K562 (cell line): ENCODE measurements around the gene CD300LD. TPM values are rescaled to one million over a fixed set of nuclear protein-coding genes. Genes with fewer than 3 reads are reported as not detected.

Source experiments
- ATAC-seq: fragments of 200-7000 bp; cut with Tn5 transposase; 3 replicates; pipeline ENCODE4 v1.9.1; 2020; ENCODE audit warnings: moderate library complexity
- BruUV-seq: library from RNA; stranded (reverse); fragments of 400-500 nt; replicated peaks from 2 replicates; lab custom pipeline; 2021; lab: Mats Ljungman, UMichigan
- CTCF ChIA-PET: fragments of 300-600 bp; formaldehyde crosslinking; extraction: SDS; loops from one replicate; lab custom pipeline; 2021; ENCODE audit warnings: low intra/inter-chr PET ratio; lab: Yijun Ruan, JAX
- POLR2A ChIA-PET: fragments of 300-600, 350-650 bp; sonication (Branson Sonifier 250); formaldehyde crosslinking; extraction: SDS; loops from one replicate; lab custom pipeline; 2021; ENCODE audit warnings: antibody characterized with exemption, inconsistent platforms; lab: Yijun Ruan, JAX
- DNase-seq, 4 experiments: peaks; one replicate each; pipeline versions ENCODE4 v3.0.0 to v3.0.0-alpha.2; 2011 to 2018; ENCODE audit warnings: low spot score in 3 of 4, mixed read lengths in 3 of 4; ENCODE audit errors: extremely low read depth in 1 of 4
- FAIRE-seq: peaks from 2 replicates; lab custom pipeline; 2011; peaks lifted over from hg19 to GRCh38; lab: Jason Lieb, UNC
- H2AFZ ChIP-seq: 2 replicates; pipeline ENCODE4 v1.6.0; 2011; ENCODE audit warnings: low read depth, low read length, control low read depth, inconsistent platforms
- H3K27ac ChIP-seq: fragments of 200-600 bp; 3 replicates; pipeline ENCODE4 v1.8.0; 2011; ENCODE audit warnings: low read depth, mild to moderate bottlenecking, control low read depth, inconsistent platforms, low read length, moderate library complexity, mixed read lengths; ENCODE audit errors: extremely low read depth
- H3K27me3 ChIP-seq, 2 experiments: fragments of 300-600 bp in 1 of 2; 2 replicates in 1 of 2; 3 replicates in 1 of 2; pipeline versions ENCODE4 v1.6.0 to v1.8.0; 2011; ENCODE audit warnings: inconsistent platforms in 2 of 2, low read length in 2 of 2, mild to moderate bottlenecking in 1 of 2, mixed read lengths in 1 of 2, moderate library complexity in 1 of 2; ENCODE audit not compliant: control insufficient read depth in 2 of 2, insufficient read depth in 2 of 2
- H3K36me3 ChIP-seq: fragments of 300-600 bp; 3 replicates; pipeline ENCODE4 v1.8.0; 2011; ENCODE audit warnings: mild to moderate bottlenecking, low read length, inconsistent platforms; ENCODE audit not compliant: control insufficient read depth, insufficient read depth
- H3K4me1 ChIP-seq, 2 experiments: fragments of 200-600 bp in 1 of 2; replicated peaks in 1 of 2; 2 replicates in 1 of 2; 3 replicates in 1 of 2; pipeline versions ENCODE4 v1.5.1 to v1.8.0; 2011; ENCODE audit warnings: inconsistent platforms in 2 of 2, low read length in 2 of 2, mild to moderate bottlenecking in 1 of 2, mixed read lengths in 1 of 2, moderate library complexity in 1 of 2; ENCODE audit not compliant: control insufficient read depth in 2 of 2, insufficient read depth in 2 of 2
- H3K4me2 ChIP-seq: 2 replicates; pipeline ENCODE4 v1.6.1; 2011; ENCODE audit warnings: low read length, control low read depth, inconsistent platforms, mixed read lengths; ENCODE audit not compliant: insufficient read depth
- H3K4me3 ChIP-seq: fragments of 200-600 bp; sonication (generic), shearing (Covaris generic); 2 replicates; pipeline ENCODE4 v1.5.1; 2016; ENCODE audit warnings: control low read depth, inconsistent platforms
- H3K79me2 ChIP-seq: fragments of 200-600 bp; 3 replicates; pipeline ENCODE4 v1.8.0; 2011; ENCODE audit warnings: low read length, inconsistent platforms; ENCODE audit not compliant: control insufficient read depth, insufficient read depth
- H3K9ac ChIP-seq, 2 experiments: 2 replicates each; pipeline versions ENCODE4 v1.6.0 to v1.6.1; 2011; ENCODE audit warnings: low read depth in 2 of 2, low read length in 2 of 2, control low read depth in 1 of 2, inconsistent platforms in 1 of 2, mild to moderate bottlenecking in 1 of 2, mixed read lengths in 1 of 2; ENCODE audit not compliant: insufficient read depth in 1 of 2
- H3K9me1 ChIP-seq: one replicate; pipeline ENCODE4 v1.6.0; 2011; ENCODE audit warnings: inconsistent platforms, mild to moderate bottlenecking, low read length, moderate library complexity; ENCODE audit not compliant: control insufficient read depth, insufficient read depth
- H3K9me3 ChIP-seq: replicated peaks from 2 replicates; pipeline ENCODE4 v1.5.1; 2011; ENCODE audit warnings: low read depth, low read length, inconsistent platforms; ENCODE audit not compliant: control insufficient read depth, insufficient read depth
- H4K20me1 ChIP-seq: replicated peaks from 2 replicates; pipeline ENCODE4 v1.6.1; 2011; ENCODE audit warnings: low read length, inconsistent platforms, mixed read lengths; ENCODE audit not compliant: control insufficient read depth, insufficient read depth
- BHLHE40 ChIP-seq: IDR thresholded peaks from 2 replicates; pipeline ENCODE4 v1.6.1; 2011; ENCODE audit warnings: low read length, improper control_type of control experiment
- HIVEP1 ChIP-seq: fragments of 250-450 bp; sonication (Bioruptor Pico); IDR thresholded peaks from 2 replicates; pipeline ENCODE4 v1.4.0; 2020; ENCODE audit warnings: mild to moderate bottlenecking
- MEF2D ChIP-seq: conservative IDR thresholded peaks from 2 replicates; pipeline ENCODE4 v1.6.1; 2016; ENCODE audit warnings: low read depth, missing genetic modification characterization, missing compliant biosample characterization
- NFIC ChIP-seq: fragments of 450-650 bp; IDR thresholded peaks from 2 replicates; pipeline ENCODE4 v1.6.1; 2017; ENCODE audit warnings: mild to moderate bottlenecking, inconsistent platforms
- RBM17 ChIP-seq: fragments of 200-400 bp; formaldehyde crosslinking; IDR thresholded peaks from 2 replicates; pipeline ENCODE4 v1.6.1; 2017; ENCODE audit warnings: low read depth, mild to moderate bottlenecking, low read length, borderline replicate concordance
- RFX7 ChIP-seq: fragments of 250-450 bp; sonication (Bioruptor Pico); IDR thresholded peaks from 2 replicates; pipeline ENCODE4 v1.5.1; 2021; ENCODE audit warnings: mild to moderate bottlenecking
- RNF2 ChIP-seq: sonication (generic); IDR thresholded peaks from 2 replicates; pipeline ENCODE4 v1.6.1; 2016
- ZC3H11A ChIP-seq: IDR thresholded peaks from 2 replicates; pipeline ENCODE4 v1.6.1; 2012; ENCODE audit warnings: low read depth, low read length, improper control_type of control experiment
- WGBS: fragments of 100-300 bp; shearing (Covaris generic); methylation state at CpG from one replicate; pipeline ENCODE4 v1.1.6; 2016; ENCODE audit warnings: low coverage, mixed read lengths; ENCODE audit not compliant: insufficient coverage; ENCODE audit errors: missing lambda C conversion rate; 5-methylcytosine and 5-hydroxymethylcytosine counted together
- in situ Hi-C: fragments of 300-500 bp; cut with MboI; formaldehyde crosslinking; loops from 4 replicates; pipeline ENCODE4 v1.15.0; 2018; ENCODE audit warnings: inconsistent platforms, mixed read lengths
- intact Hi-C: fragments of 100-400 bp; cut with micrococcal nuclease; formaldehyde crosslinking; loops from 2 replicates; pipeline ENCODE4 v1.14.2; 2022
- polyA plus RNA-seq, 8 experiments: library from polyadenylated mRNA; depleted of rRNA in 4 of 8; stranded (reverse) in 5 of 8; unstranded in 3 of 8; fragments of >200 nt; fragmentation: Nextera tagmentation in 2 of 8; fragmentation: Illumina TruSeq in 1 of 8; extraction: Ambion mirVana in 2 of 8; extraction: Trizol in 1 of 8; gene quantifications; 2 replicates each; pipeline versions ENCODE4 v1.2.1 to v1.2.3, GENCODE V29; 2011 to 2014; ENCODE audit warnings: inconsistent platforms in 1 of 8, missing spikeins in 1 of 8
- total RNA-seq, 7 experiments: library from RNA; depleted of rRNA in 6 of 7; stranded (reverse); fragments of >200 nt in 6 of 7; fragmentation: Illumina TruSeq in 2 of 7; extraction: Trizol in 2 of 7; gene quantifications; 2 replicates each; pipeline versions ENCODE4 v1.2.1 to v1.2.3, GENCODE V29; 2011 to 2021; ENCODE audit warnings: low replicate concordance in 1 of 7

Gene CD300LD
- total and polyA plus RNA-seq, 9 of the 15 experiments (the other 6 are each of a cell fraction or from before 2014, with no cell fraction given): not detected

DNA sequence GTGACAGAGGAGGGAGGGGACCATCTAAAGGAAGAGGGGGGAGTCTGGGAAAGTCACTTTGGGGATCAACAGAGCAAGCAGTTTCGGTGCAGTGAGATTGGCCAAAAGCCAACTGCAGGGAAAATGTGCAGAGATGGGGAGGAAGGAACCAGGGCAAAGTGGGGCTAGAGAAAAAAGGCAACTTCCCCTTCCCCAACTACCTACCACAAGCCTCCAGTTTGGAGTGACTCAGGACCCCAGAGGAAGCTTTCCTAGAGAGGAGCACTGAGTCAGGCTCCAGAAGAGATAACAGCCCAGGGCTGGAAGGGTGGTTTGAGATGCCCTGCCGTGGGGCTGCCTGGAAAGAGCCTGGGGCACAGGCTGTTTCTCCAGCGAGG lies 6.9 kb upstream of the CD300LD start:
- no peaks in the 10 kb centered on the region for H3K4me1 ChIP-seq
- WGBS: 0% methylated on average over 3 of the region's 3 CpGs
- CTCF ChIA-PET: no interaction called here
- H3K4me2 ChIP-seq: no peak overlapping the region
- H2AFZ ChIP-seq: no peak overlapping the region
- no peaks in the 10 kb centered on the region for H3K9me1 ChIP-seq
- POLR2A ChIA-PET: no interaction called here
- H3K79me2 ChIP-seq: no peaks in the 10 kb centered on the region
- BruUV-seq: no TSS peak
- no peak for TF ChIP-seq MEF2D
- TF ChIP-seq BHLHE40: no peak
- TF ChIP-seq NFIC: peak; percentile 43
- no peak for TF ChIP-seq RFX7
- no peak for TF ChIP-seq ZC3H11A
- TF ChIP-seq HIVEP1 (CRISPR knock-in tag): no peak
- no peak for TF ChIP-seq RBM17
- no peak for TF ChIP-seq RNF2
- no peak for ATAC-seq
- no peaks in the 10 kb centered on the region for H3K36me3 ChIP-seq
- peaks cover 0 to 29% of the 10 kb centered on the region in 2 experiments; a peak in 2 of 5 replicates for H3K27me3 ChIP-seq
- H3K9me3 ChIP-seq: no peaks in the 10 kb centered on the region
- DNase-seq: no peak
- no peak for FAIRE-seq
- no peak overlapping the region for H3K27ac ChIP-seq
- no peaks in the 10 kb centered on the region for H4K20me1 ChIP-seq
- intact Hi-C loops: no loop called here
- no peak overlapping the region for H3K4me3 ChIP-seq
- in situ Hi-C loops: loop anchor here (10.0 kb wide), 1 partner anchor 224 kb away; no protein-coding TSS in a partner anchor
- no peak overlapping the region for H3K9ac ChIP-seq
